Stimulated activated CD4-positive, alpha-beta T cell treated with anti-CD3 and anti-CD28 coated beads, Interleukin-2, amount 100 ng/mL, for 48 hours (primary cell): ENCODE data around the gene C19orf53.
"Not testable (repeated sequence)": the region's sequence is repeated elsewhere in the genome, so short reads cannot be mapped to it uniquely, and the experiment has no call there.

Source experiments
- DNase-seq, 2 donors: peaks; one replicate each; pipeline ENCODE4 v3.0.0-alpha.2; 2020

Gene C19orf53

GRCh38 chr19:13764101-13764807 is 10.0 kb upstream of the C19orf53 start, which contains the start of gene MRI1:
MRI1 (plus strand) TSS chr19:13764522; CDS start chr19:13764589, 67 bp downstream.
- DNase-seq: peak; percentile 48 to 70

GRCh38 chr19:13764821-13765394 is 9.3 kb upstream of the C19orf53 start:
- DNase-seq: peak; percentile 33 to 40

DNA sequence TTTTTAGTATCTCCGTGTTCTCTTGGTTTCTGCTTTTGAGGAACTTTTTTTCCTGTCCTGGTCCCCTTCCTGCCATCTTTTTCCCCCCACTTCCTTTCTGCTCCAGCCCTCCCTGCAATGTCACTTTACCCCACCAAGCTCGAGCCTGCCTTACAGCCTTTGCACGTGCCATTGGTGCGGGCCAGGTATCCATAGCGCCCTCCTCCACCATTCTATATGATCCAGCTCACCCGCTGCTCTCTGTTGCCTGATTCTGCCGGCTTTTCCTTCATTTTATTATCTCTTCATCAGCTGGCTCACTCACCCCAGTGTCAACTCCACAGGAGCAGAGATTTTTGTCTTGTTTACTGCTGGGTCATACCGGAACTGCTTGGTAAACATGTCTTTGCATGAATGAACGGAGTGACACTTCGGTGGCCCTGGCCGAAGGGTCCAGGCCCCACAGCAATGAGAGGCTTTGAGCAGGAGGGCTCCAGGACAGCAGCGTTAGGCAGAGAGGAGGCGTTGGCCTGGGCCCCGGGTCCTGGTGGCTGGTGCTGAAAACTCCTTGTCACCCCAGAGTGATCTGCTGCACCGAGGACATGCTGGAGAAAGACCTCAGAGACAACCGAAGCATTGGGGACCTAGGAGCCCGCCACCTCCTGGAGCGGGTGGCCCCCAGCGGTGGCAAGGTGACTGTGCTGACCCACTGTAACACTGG is 8.7 kb upstream of the C19orf53 start:
- no peak for DNase-seq

DNA sequence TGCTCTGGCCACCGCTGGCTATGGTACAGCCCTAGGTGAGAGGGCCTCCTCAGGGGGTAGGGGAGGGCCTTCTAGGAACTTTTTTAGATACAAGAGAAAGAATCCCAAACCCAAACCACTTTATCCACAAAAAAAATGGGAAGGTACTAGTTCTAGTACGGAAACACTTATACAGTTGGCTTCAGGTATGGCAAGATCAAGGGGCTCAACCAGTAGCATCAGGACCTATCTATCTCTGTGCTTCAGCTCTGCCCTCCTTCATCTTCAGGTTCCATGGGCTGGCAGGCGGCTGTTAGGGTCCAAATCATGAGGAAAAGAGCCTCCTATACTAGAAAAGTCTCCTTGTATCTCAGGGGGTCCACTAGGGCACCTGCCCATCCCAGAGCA is 8.2 kb upstream of the C19orf53 start:
- DNase-seq: no peak

GRCh38 chr19:13768510-13768909 is 5.7 kb upstream of the C19orf53 start:
- DNase-seq: no peak

DNA sequence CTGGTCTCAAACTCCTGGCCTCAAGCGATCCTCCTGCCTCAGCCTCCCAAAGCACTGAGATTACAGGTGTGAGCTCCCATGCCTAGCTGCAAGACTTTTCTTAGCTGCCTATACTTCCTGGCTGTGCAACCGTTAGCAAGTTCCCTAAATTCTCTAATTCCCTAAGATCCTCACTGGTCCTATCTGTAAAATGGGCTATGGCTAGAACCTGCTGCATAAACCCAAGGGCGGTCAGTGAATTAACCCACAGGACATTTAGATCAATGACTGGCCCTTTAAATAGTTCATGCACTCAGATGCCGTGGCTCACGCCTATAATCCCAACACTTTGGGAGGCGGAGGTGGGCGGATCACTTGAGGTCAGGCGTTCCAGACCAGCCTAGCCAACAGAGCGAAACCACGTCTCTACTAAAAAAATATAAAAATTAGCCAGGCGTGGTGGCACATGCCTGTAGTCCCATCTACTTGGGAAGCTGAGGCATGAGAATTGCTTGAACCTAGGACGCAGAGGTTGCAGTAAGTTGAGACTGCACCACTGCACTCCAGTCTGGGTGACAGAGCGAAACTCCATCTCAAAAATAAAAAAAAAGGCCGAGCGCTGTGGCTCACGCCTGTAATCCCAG is 4.1 kb upstream of the C19orf53 start:
- DNase-seq: no peak

DNA sequence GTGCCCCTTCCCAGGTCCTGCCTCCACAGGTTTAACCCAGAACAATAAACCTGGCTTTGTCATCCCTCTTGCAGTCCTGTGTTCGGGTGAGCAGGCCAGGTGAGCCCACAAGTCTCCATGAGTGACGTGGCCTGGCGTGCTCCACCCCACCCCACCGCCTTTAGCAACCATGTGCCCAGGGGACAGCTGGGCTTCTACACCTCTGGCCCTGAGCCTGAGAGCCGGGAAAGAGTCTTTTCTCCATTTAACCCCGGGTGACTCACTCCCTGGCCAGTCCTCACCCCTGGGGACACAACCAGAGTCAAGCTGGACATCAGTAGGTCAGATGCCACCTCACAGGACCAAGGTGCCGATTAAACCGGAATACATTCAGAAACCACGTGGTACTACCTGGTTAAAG is 4.1 kb downstream of the C19orf53 start:
- DNase-seq: no peak

DNA sequence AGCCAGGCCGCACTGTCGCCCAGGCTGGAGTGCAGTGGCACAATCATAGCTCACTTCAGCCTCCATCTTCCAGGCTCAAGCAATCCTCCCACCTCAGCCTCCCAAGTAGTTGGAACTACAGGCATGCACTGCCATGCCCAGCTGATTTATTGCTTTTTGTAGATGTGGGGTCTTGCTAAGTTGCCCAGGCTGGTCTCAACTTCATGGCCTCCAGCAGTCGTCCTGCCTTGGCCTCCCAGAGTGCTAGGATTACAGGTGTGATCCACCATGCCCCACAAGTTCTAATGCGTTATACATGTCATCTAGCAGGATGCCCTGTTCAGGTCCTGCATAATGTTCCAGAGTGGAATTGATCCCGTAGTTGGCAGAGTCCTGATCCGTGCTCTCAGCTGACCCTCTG is 4.6 kb downstream of the C19orf53 start:
- DNase-seq: no peak

DNA sequence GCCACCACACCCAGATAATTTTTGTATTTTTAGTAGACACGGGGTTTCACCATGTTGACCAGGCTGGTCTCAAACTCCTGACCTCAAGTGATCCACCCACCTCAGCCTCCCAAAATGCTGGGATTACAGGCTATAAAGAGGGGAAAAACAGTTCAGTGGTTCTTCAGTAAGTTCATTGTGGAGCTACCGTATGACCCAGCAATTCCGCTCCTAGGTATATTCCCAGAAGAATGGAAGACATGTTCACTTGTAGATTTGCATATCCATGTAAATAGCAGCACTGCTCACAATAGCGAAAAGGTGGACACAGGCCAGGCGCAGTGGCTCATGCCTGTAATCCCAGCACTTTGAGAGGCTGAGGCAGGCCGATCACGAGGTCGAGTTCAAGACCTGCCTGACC is 5.5 kb downstream of the C19orf53 start:
- not testable (repeated sequence) for DNase-seq

DNA sequence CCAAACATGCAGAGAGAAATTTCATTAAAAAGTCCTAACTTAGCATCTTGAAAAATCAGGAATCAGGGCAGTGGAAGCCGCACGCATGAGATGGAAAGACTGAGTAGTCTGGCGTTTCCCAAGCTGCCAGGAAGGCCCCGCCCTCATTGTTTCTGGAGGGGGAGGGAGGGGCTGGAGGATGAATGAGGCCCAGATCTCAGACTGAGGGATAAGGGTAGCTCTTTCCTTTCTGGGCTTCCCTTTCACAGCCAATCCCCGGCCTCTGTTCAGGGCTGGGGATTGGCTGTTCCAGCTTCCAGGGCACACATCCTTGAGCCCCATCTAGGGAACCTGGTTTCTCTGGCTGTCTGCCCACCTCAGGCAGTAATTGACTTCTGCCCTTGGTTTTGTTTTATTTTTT is 7.3 kb downstream of the C19orf53 start:
- DNase-seq: no peak

DNA sequence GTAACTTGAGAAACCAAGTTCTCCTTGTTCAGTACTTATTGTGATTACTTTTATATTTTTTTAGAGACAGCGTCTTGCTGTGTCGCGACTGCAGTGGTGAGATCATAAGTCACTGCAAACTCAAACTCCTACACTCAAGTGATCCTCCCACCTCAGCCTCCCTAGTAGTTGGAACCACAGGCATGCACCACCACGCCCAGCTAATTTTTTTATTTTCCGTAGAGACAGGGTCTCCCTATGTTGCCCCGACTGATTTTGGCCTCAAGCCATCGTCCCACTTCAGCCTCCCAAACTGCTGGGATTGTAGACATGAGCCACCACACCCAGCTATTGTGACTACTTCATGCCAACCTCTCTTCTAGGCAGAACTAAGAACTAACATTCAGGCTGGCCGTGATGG is 8.3 kb downstream of the C19orf53 start:
- no peak for DNase-seq

DNA sequence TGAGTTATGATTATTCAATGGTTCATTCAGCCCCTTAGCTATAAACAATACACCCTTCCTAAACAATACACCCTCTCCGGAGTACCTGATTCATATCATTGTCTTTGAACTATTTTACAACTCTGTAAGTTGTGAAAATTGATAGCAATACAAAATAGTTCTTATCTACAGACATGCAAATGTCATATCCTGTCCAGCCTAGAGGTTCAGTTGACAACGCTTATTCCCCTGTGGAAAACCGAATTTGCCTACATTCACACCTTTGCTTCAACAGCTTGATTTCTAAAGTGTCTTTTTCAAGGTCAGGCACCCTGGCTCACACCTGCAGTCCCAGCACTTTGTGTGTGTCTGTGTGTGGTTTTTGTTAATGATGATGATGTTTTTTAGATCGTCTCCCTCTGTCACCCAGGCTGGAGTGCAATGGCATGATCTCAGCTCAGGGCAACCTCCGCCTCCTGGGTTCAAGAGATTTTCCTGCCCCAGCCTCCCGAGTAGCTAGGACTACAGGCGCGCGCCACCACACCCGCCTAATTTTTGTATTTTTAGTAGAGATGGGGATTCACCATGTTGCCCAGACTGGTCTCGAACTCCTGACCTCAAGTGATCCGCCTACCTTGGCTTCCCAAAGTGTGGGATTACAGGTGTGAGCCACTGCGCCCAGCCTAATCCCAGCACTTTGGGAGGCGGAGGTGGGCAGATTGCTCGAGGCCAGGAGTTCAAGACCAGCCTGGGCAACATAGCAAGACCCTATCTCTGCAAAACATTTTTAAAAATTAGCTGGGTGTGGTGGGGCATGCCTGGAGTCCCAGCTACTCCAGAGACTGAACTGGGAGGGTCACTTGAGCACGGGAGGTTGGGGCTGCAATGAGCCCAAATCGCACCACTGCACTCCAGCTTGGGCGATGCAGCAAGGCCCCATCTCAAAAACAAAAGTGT is 9.6 kb downstream of the C19orf53 start:
- no peak for DNase-seq

DNA sequence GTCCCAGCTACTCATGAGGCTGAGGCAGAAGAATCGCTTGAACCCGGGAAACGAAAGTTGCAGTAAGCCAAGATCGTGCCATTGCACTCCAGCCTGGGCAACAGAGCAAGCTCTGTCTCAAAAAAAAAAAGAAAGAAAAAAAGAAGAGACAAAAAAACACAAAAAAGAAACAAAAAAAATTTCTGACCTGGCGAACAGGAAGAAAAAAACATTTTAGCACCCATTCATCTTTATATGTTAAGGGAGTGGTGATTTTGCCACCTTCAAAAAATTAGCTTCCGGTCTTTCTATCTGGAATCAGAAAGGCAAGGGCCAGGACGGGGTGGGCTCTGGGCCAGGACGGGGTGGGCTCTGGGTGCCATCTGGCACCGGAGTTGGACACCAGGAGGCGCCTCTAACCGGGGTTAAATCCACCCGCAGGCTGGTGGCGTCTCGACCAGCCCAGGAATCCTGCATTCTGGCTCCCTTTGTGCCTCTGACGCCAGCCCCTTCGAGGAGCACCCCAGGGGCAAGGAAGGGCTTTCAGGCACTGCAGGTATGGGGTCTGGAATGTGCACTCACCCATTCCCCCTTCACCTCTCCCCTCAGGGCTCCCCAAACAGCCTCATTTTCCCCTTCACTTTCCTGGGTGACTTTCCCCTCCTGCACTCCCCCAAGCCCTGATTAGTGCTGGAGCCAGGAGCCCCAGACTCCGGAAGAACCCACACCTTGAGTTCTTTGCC is 10.6 kb downstream of the C19orf53 start:
- DNase-seq: peak; percentile 65 to 72

DNA sequence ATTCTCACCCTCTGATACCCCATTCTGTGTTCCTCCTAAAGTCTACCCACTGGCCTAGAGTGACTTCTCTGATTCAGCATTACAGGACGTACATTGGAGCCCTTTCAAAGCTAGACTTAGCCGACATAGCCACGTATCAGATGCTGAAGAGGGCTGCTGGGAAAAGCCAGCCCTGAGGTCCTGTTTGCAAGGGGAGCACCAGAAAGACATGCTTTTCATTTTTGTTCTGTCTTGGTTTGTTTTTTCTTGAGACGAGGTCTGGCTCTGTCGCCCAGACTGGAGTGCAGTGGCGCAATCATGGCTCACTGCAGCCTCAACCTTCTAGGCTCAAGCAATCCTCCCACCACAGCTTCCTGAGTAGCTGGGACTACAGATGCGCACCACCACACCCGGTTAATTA is 14.7 kb downstream of the C19orf53 start:
- no peak for DNase-seq

GRCh38 chr19:13790354-13790753 is 16.1 kb downstream of the C19orf53 start:
- DNase-seq: no peak

- not testable (repeated sequence) for DNase-seq
These were observed 19.1 kb downstream of the C19orf53 start for GRCh38 chr19:13793317-13793716.

DNA sequence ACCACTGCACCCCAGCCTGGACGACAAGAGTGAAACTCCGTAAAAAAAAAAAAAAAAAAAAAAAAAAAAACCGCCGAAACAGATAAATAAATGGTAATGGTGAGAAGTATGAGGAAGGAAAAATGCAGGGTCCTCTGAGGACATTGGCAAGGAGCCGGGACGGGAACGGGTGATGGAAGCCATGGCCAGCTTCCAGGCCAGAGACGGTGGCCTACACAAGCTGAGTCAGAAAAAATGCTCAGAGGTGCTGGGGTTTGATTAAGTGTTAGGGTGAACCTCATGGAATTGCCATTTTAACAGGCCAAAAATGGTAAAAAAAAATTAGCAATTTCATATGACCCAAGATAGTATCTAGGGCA is 20.1 kb downstream of the C19orf53 start:
- no peak for DNase-seq

DNA sequence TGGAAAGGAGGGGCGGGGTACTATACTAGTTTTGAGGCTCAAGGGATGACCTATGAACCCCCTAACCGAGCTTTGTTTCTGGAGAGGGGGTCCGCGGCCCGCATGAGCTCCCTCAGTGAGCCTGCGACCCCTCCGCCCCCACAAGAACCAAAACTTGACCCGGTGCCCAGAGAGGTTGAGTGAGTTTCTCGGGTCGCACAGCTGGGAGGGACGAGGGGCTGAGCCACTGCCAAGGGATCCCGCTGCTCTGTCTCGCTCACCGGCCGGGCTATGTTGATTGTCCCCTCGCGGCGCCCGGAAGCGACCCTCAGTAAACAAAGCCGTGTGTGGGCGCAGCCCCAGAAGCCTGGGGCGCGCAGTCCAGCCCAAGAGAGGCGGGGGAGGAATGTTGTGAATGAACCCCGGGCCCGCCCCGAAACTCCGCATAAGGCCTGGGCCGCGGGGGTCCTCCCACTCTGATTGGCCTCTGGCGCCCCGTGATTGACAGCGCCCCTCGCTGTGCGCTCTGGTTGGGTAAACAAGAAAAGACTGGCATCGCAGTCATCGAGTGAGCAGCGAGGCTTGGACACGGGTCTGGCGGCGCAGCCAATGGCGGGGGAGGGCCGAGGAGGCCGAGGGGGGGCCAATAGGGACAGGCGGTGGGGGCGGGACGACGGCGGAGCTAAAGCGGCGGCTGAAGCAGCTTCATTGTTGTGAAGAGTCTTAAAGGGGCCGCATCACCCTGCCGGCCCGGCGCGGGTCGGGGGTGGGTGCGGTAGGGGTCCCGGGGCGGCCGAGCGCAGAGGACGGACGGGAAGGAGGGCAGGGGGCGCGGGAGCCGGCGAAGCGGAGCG is 20.7 kb downstream of the C19orf53 start, which contains the start of gene ZSWIM4:
ZSWIM4 (plus strand) TSS at position 687 of the 833 bp plus-strand sequence. CDS start 206 bp downstream, outside the sequence.
- peak; percentile 91 to 93 for DNase-seq

- DNase-seq: no peak
These were observed 21.5 kb downstream of the C19orf53 start for GRCh38 chr19:13795595-13796300.
